GM12878 (cell line): ENCODE measurements around the gene LRRC55. TPM values are rescaled to one million over a fixed set of nuclear protein-coding genes. Genes with fewer than 3 reads are reported as not detected.

ENCODE experiments used
- ATAC-seq: fragments of 200-7000 bp; cut with Tn5 transposase; 3 replicates; pipeline ENCODE4 v1.9.1; 2020; ENCODE audit warnings: mild to moderate bottlenecking, moderate library complexity
- BruUV-seq: library from RNA; stranded (reverse); fragments of 400-500 nt; replicated peaks from 2 replicates; lab custom pipeline; 2021; lab: Mats Ljungman, UMichigan
- CTCF ChIA-PET: fragments of 300-600 bp; sonication (Branson Sonifier 250); formaldehyde crosslinking; extraction: SDS; loops from one replicate; lab custom pipeline; 2021; ENCODE audit warnings: inconsistent platforms; lab: Yijun Ruan, JAX
- POLR2A ChIA-PET: fragments of 350-600 bp; formaldehyde crosslinking; extraction: SDS; loops from one replicate; lab custom pipeline; 2021; ENCODE audit warnings: inconsistent platforms; lab: Charles Lee
- RAD21 ChIA-PET: fragments of 300-600 bp; sonication (Branson Sonifier 250); formaldehyde crosslinking; loops from one replicate; lab custom pipeline; 2023; ENCODE audit warnings: antibody characterized with exemption; ENCODE audit not compliant: unreplicated experiment; lab: Charles Lee
- SMC1A ChIA-PET: fragments of 300-600 bp; sonication (Branson Sonifier 250); formaldehyde crosslinking; loops from one replicate; lab custom pipeline; 2023; ENCODE audit not compliant: unreplicated experiment, uncharacterized antibody; lab: Charles Lee
- DNase-seq: peaks from one replicate; pipeline ENCODE4 v3.0.0-alpha.2; 2011; ENCODE audit warnings: low read depth, low spot score
- FAIRE-seq: peaks from 3 replicates; lab custom pipeline; 2011; peaks lifted over from hg19 to GRCh38; lab: Jason Lieb, UNC
- H2AFZ ChIP-seq: 2 replicates; pipeline ENCODE4 v1.6.0; 2011; ENCODE audit warnings: low read depth, low read length, control low read depth; ENCODE audit not compliant: control insufficient read depth
- H3K27ac ChIP-seq: 2 replicates; pipeline ENCODE4 v1.5.1; 2011; ENCODE audit warnings: control low read depth; ENCODE audit not compliant: control insufficient read depth, insufficient read depth
- H3K27me3 ChIP-seq, 2 experiments: replicated peaks in 1 of 2; 2 replicates each; pipeline versions ENCODE4 v1.6.0 to v1.6.1; 2011; ENCODE audit warnings: low read length in 1 of 2; ENCODE audit not compliant: control insufficient read depth in 2 of 2, insufficient read depth in 2 of 2
- H3K36me3 ChIP-seq, 2 experiments: 2 replicates each; pipeline ENCODE4 v1.5.1; 2011; ENCODE audit warnings: low read length in 1 of 2; ENCODE audit not compliant: control insufficient read depth in 2 of 2, insufficient read depth in 2 of 2
- H3K4me1 ChIP-seq: 2 replicates; pipeline ENCODE4 v1.6.1; 2011; ENCODE audit warnings: mild to moderate bottlenecking, low read length, moderate library complexity, mixed read lengths; ENCODE audit not compliant: control insufficient read depth, insufficient read depth
- H3K4me2 ChIP-seq: 2 replicates; pipeline ENCODE4 v1.6.0; 2011; ENCODE audit warnings: control low read depth; ENCODE audit not compliant: control insufficient read depth, insufficient read depth
- H3K4me3 ChIP-seq: fragments of 200-600 bp; sonication (generic); 2 replicates; pipeline ENCODE4 v1.5.1; 2016
- H3K79me2 ChIP-seq: 2 replicates; pipeline ENCODE4 v1.6.0; 2011; ENCODE audit warnings: low read length; ENCODE audit not compliant: control insufficient read depth, insufficient read depth
- H3K9ac ChIP-seq: 2 replicates; pipeline ENCODE4 v1.8.0; 2011; ENCODE audit warnings: low read length, control low read depth, mixed read lengths; ENCODE audit not compliant: control insufficient read depth, insufficient read depth
- H3K9me3 ChIP-seq: replicated peaks from 3 replicates; pipeline ENCODE4 v1.5.1; 2011; ENCODE audit warnings: mild to moderate bottlenecking, low read length; ENCODE audit not compliant: control insufficient read depth, insufficient read depth
- H4K20me1 ChIP-seq: 2 replicates; pipeline ENCODE4 v1.6.0; 2011; ENCODE audit not compliant: control insufficient read depth, insufficient read depth
- CREM ChIP-seq: IDR thresholded peaks from 2 replicates; pipeline ENCODE4 v1.6.1; 2014; ENCODE audit warnings: antibody characterized with exemption, low read depth
- JUNB ChIP-seq: IDR thresholded peaks from 2 replicates; pipeline ENCODE4 v1.6.1; 2016; ENCODE audit warnings: antibody characterized with exemption, mild to moderate bottlenecking
- LARP7 ChIP-seq: fragments of 450-650 bp; IDR thresholded peaks from 2 replicates; pipeline ENCODE4 v1.6.1; 2017; ENCODE audit warnings: mild to moderate bottlenecking
- NR2C2 ChIP-seq: IDR thresholded peaks from 2 replicates; pipeline ENCODE4 v1.6.1; 2011; ENCODE audit warnings: borderline replicate concordance, low read depth; ENCODE audit not compliant: control insufficient read depth, insufficient read length
- NR2F1 ChIP-seq: fragments of 450-650 bp; conservative IDR thresholded peaks from 2 replicates; pipeline ENCODE4 v1.6.1; 2017; ENCODE audit warnings: mild to moderate bottlenecking
- POLR2AphosphoS5 ChIP-seq: IDR thresholded peaks from 2 replicates; pipeline ENCODE4 v1.6.1; 2011; ENCODE audit warnings: mild to moderate bottlenecking, low read length, inconsistent platforms
- POU2F2 ChIP-seq: IDR thresholded peaks from 3 replicates; pipeline ENCODE4 v1.6.1; 2011; ENCODE audit warnings: low read depth, mild to moderate bottlenecking, low read length, borderline replicate concordance
- RAD51 ChIP-seq: fragments of 450-650 bp; IDR thresholded peaks from 2 replicates; pipeline ENCODE4 v1.6.1; 2016; ENCODE audit warnings: moderate library complexity, mild to moderate bottlenecking, inconsistent platforms
- RFX5 ChIP-seq: IDR thresholded peaks from 2 replicates; pipeline ENCODE4 v1.6.1; 2011; ENCODE audit warnings: low read depth, low read length, improper control_type of control experiment
- SMARCA5 ChIP-seq: fragments of 450-650 bp; IDR thresholded peaks from 2 replicates; pipeline ENCODE4 v1.6.1; 2017; ENCODE audit warnings: mild to moderate bottlenecking
- STAT3 ChIP-seq: IDR thresholded peaks from 2 replicates; pipeline ENCODE4 v1.6.1; 2011; ENCODE audit warnings: low read depth, low read length, improper control_type of control experiment
- TCF7 ChIP-seq: IDR thresholded peaks from 2 replicates; pipeline ENCODE4 v1.6.1; 2014; ENCODE audit warnings: antibody characterized with exemption, borderline replicate concordance
- ZNF384 ChIP-seq: IDR thresholded peaks from 2 replicates; pipeline ENCODE4 v1.6.1; 2012; ENCODE audit warnings: low read depth, mild to moderate bottlenecking, low read length, improper control_type of control experiment, borderline replicate concordance
- WGBS: methylation state at CpG from one replicate; pipeline ENCODE4 v1.1.6; 2016; ENCODE audit warnings: low lambda C conversion rate; ENCODE audit not compliant: insufficient replicate concordance, insufficient coverage; ENCODE audit errors: missing lambda C conversion rate; 5-methylcytosine and 5-hydroxymethylcytosine counted together
- in situ Hi-C: fragments of 300-500 bp; cut with MboI; formaldehyde crosslinking; loops from 9 replicates; pipeline ENCODE4 v1.14.3; 2018; ENCODE audit warnings: mixed read lengths
- intact Hi-C: fragments of 100-400 bp; cut with micrococcal nuclease; formaldehyde crosslinking; loops from one replicate; pipeline ENCODE4 v1.14.2; 2022; ENCODE audit not compliant: unreplicated experiment
- polyA plus RNA-seq, 11 experiments: library from polyadenylated mRNA; depleted of rRNA in 4 of 11; unstranded in 6 of 11; stranded (reverse) in 5 of 11; fragments of >200 nt; fragmentation: Nextera tagmentation in 4 of 11; fragmentation: Illumina TruSeq in 1 of 11; extraction: Ambion mirVana in 4 of 11; extraction: Trizol in 1 of 11; gene quantifications; 1 replicate in 1 of 11; 2 replicates in 10 of 11; pipeline versions ENCODE4 v1.2.1 to v1.2.3, GENCODE V29; 2011 to 2016; ENCODE audit warnings: inconsistent platforms in 2 of 11, missing spikeins in 2 of 11, low read depth in 1 of 11
- total RNA-seq, 4 experiments: library from RNA; depleted of rRNA in 3 of 4; stranded (reverse); fragments of >200 nt in 3 of 4; fragmentation: Illumina TruSeq in 1 of 4; extraction: Trizol in 1 of 4; gene quantifications; 2 replicates each; pipeline versions ENCODE4 v1.2.1 to v1.2.3, GENCODE V29; 2013 to 2021
- TF ChIP-seq, protein P1 (sequence below): IDR thresholded peaks from 2 replicates; pipeline ENCODE4 v1.6.1; 2012; ENCODE audit warnings: low read depth, low read length, improper control_type of control experiment
- TF ChIP-seq, protein P2 (sequence below): fragments of 450-650 bp; IDR thresholded peaks from 2 replicates; pipeline ENCODE4 v1.6.1; 2017; ENCODE audit warnings: antibody characterized with exemption, mild to moderate bottlenecking, moderate library complexity
- TF ChIP-seq, protein P3 (sequence below): IDR thresholded peaks from 2 replicates; pipeline ENCODE4 v1.6.1; 2012; ENCODE audit warnings: low read length, inconsistent platforms

LRRC55 gene
- total and polyA plus RNA-seq, 10 of the 15 experiments (the other 5 are each of a cell fraction or from before 2014, with no cell fraction given) = 0.01 to 0.04 TPM; not detected in 8

DNA sequence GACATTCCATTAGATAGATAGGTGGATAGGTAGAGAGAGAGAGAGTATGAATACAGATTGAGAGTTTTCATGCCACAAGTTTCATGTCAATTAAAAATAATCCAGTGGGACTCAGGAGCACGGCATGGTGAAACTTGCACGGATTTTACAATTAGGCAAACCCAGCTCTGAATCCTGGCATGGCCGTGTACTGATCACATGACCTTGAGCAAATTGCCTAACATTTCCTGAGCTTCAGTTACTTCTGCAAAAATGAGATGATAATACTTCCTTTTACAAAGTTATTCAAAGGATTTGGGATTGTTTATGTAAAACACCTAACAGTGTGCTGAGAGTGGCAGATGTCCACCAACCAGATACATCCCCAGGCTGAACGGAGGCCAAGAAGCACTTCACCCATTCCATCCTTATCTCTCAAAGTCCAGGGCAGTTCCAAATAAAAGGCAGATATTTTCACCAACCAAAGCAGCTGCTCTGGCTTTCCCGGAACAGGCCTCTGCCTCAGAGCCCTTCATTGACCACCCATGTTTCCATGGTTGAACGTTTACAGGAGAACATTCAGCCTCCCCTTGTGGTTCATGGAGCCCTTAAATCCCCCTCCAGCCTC is 37.4 kb downstream of the LRRC55 start (continued):
- TF ChIP-seq, protein P1, sequence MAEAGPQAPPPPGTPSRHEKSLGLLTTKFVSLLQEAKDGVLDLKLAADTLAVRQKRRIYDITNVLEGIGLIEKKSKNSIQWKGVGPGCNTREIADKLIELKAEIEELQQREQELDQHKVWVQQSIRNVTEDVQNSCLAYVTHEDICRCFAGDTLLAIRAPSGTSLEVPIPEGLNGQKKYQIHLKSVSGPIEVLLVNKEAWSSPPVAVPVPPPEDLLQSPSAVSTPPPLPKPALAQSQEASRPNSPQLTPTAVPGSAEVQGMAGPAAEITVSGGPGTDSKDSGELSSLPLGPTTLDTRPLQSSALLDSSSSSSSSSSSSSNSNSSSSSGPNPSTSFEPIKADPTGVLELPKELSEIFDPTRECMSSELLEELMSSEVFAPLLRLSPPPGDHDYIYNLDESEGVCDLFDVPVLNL = no peak
- TF ChIP-seq ZNF384 = no peak

DNA sequence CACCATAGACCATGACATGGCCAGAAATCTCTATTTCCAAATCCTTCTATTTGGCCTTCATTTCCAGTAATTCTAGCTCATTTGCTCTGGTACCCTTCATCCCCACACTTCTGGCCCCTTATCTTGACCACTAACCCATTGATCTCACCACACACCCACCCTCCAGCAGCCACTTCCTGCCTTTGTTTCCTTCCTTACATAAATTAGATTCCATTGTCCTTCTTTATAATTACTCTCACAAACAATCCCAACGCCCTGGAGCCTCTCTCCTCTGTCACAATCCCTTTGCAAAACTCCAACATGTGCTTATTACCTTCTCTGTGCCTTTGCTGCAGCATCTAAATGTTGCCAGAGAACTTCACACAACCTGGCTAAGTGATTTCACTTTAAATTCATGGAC is 40.5 kb downstream of the LRRC55 start:
- DNase-seq (no peak), FAIRE-seq (no peak), ATAC-seq (no peak)
- ChIA-PET SMC1A (no interaction called here), RAD21 (no interaction called here), CTCF (no interaction called here), POLR2A (no interaction called here)
- Histone ChIP-seq H2AFZ (no peak overlapping the region), H3K9ac (no peak overlapping the region), H3K36me3 (no peaks in the 10 kb centered on the region), H3K4me3 (no peak overlapping the region), H3K79me2 (no peaks in the 10 kb centered on the region), H3K27me3 (no peaks in the 10 kb centered on the region; a peak in 2 of 4 replicates), H3K27ac (no peak overlapping the region), H3K9me3 (no peaks in the 10 kb centered on the region), H3K4me2 (no peak overlapping the region), H3K4me1 (no peaks in the 10 kb centered on the region), H4K20me1 (no peaks in the 10 kb centered on the region)
- BruUV-seq = no TSS peak
- no peak for TF ChIP-seq CREM
- TF ChIP-seq NR2C2 = no peak
- no peak for TF ChIP-seq RFX5
- no peak for TF ChIP-seq JUNB
- no peak for TF ChIP-seq SMARCA5
- TF ChIP-seq, protein P2, sequence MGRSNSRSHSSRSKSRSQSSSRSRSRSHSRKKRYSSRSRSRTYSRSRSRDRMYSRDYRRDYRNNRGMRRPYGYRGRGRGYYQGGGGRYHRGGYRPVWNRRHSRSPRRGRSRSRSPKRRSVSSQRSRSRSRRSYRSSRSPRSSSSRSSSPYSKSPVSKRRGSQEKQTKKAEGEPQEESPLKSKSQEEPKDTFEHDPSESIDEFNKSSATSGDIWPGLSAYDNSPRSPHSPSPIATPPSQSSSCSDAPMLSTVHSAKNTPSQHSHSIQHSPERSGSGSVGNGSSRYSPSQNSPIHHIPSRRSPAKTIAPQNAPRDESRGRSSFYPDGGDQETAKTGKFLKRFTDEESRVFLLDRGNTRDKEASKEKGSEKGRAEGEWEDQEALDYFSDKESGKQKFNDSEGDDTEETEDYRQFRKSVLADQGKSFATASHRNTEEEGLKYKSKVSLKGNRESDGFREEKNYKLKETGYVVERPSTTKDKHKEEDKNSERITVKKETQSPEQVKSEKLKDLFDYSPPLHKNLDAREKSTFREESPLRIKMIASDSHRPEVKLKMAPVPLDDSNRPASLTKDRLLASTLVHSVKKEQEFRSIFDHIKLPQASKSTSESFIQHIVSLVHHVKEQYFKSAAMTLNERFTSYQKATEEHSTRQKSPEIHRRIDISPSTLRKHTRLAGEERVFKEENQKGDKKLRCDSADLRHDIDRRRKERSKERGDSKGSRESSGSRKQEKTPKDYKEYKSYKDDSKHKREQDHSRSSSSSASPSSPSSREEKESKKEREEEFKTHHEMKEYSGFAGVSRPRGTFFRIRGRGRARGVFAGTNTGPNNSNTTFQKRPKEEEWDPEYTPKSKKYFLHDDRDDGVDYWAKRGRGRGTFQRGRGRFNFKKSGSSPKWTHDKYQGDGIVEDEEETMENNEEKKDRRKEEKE = no peak
- no peak for TF ChIP-seq TCF7
- no peak for TF ChIP-seq LARP7
- TF ChIP-seq STAT3 = no peak
- no peak for TF ChIP-seq NR2F1
- TF ChIP-seq, protein P3, sequence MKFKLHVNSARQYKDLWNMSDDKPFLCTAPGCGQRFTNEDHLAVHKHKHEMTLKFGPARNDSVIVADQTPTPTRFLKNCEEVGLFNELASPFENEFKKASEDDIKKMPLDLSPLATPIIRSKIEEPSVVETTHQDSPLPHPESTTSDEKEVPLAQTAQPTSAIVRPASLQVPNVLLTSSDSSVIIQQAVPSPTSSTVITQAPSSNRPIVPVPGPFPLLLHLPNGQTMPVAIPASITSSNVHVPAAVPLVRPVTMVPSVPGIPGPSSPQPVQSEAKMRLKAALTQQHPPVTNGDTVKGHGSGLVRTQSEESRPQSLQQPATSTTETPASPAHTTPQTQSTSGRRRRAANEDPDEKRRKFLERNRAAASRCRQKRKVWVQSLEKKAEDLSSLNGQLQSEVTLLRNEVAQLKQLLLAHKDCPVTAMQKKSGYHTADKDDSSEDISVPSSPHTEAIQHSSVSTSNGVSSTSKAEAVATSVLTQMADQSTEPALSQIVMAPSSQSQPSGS = no peak
- TF ChIP-seq RAD51 = no peak
- TF ChIP-seq POLR2AphosphoS5 = no peak
- no peak for TF ChIP-seq POU2F2
- in situ Hi-C loops (no loop called here), intact Hi-C loops (no loop called here)
- WGBS = 0% methylated on average over 1 of the region's 1 CpG
